DND-41 (cell line): Measurements from ENCODE around the gene LAMB2.

ENCODE experiments used
- ATAC-seq: fragments of 200-7000 bp; cut with Tn5 transposase; 3 replicates; pipeline ENCODE4 v1.9.1; 2021; ENCODE audit warnings: low read depth; ENCODE audit not compliant: insufficient read depth
- DNase-seq: peaks from one replicate; pipeline ENCODE4 v3.0.0-alpha.2; 2020
- H2AFZ ChIP-seq: 2 replicates; pipeline ENCODE4 v1.6.0; 2012; ENCODE audit warnings: low read depth, low read length
- H3K27ac ChIP-seq: 2 replicates; pipeline ENCODE4 v1.5.1; 2012; ENCODE audit warnings: low read length, inconsistent platforms
- H3K27me3 ChIP-seq: fragments of 200-600 bp; sonication (generic); 2 replicates; pipeline ENCODE4 v1.6.0; 2012; ENCODE audit warnings: low read length, mild to moderate bottlenecking, inconsistent platforms; ENCODE audit not compliant: insufficient read depth, poor library complexity
- H3K36me3 ChIP-seq: 2 replicates; pipeline ENCODE4 v1.5.1; 2012; ENCODE audit warnings: low read length, inconsistent platforms; ENCODE audit not compliant: insufficient read depth
- H3K4me1 ChIP-seq: 2 replicates; pipeline ENCODE4 v1.5.1; 2012; ENCODE audit warnings: mild to moderate bottlenecking, low read length; ENCODE audit not compliant: insufficient read depth
- H3K4me2 ChIP-seq: 2 replicates; pipeline ENCODE4 v1.6.0; 2012; ENCODE audit warnings: mild to moderate bottlenecking, moderate library complexity, low read length, inconsistent platforms; ENCODE audit not compliant: insufficient read depth
- H3K4me3 ChIP-seq, 2 experiments: fragments of 200-600 bp in 1 of 2; shearing (Covaris generic) in 1 of 2; 2 replicates each; pipeline ENCODE4 v1.5.1; 2012 to 2016; ENCODE audit warnings: inconsistent platforms in 2 of 2, low read length in 2 of 2, mild to moderate bottlenecking in 2 of 2, low read depth in 1 of 2, moderate library complexity in 1 of 2
- H3K79me2 ChIP-seq: 2 replicates; pipeline ENCODE4 v1.6.0; 2012; ENCODE audit warnings: low read length, inconsistent platforms; ENCODE audit not compliant: insufficient read depth
- H3K9ac ChIP-seq: 2 replicates; pipeline ENCODE4 v1.6.0; 2012; ENCODE audit warnings: low read depth, mild to moderate bottlenecking, inconsistent platforms, low read length, moderate library complexity
- H3K9me3 ChIP-seq: 2 replicates; pipeline ENCODE4 v1.5.1; 2012; ENCODE audit warnings: low read length, moderate library complexity, mild to moderate bottlenecking, inconsistent platforms; ENCODE audit not compliant: insufficient read depth, severe bottlenecking
- H4K20me1 ChIP-seq: 2 replicates; pipeline ENCODE4 v1.6.0; 2012; ENCODE audit warnings: low read length; ENCODE audit not compliant: insufficient read depth
- CTCF ChIP-seq: IDR thresholded peaks from 2 replicates; pipeline ENCODE4 v1.5.1; 2012; ENCODE audit warnings: borderline replicate concordance, low read length, moderate library complexity, mild to moderate bottlenecking; ENCODE audit not compliant: poor library complexity, severe bottlenecking; ENCODE audit errors: extremely low read depth
- EZH2 ChIP-seq: IDR thresholded peaks from 3 replicates; pipeline ENCODE4 v1.6.1; 2012; ENCODE audit warnings: borderline replicate concordance, low read depth, mild to moderate bottlenecking, moderate library complexity, low read length, inconsistent platforms; ENCODE audit not compliant: severe bottlenecking

LAMB2 gene

GRCh38 chr3:49122451-49122850 lies 10.4 kb downstream of the LAMB2 start:
- TF ChIP-seq CTCF (no peak), EZH2 (no peak)
- Histone ChIP-seq H2AFZ (no peak overlapping the region), H3K27ac (no peak overlapping the region), H3K4me1 (peaks cover 23% of the 10 kb centered on the region), H3K36me3 (peaks cover 31% of the 10 kb centered on the region), H3K27me3 (no peaks in the 10 kb centered on the region), H3K4me3 (no peak overlapping the region), H3K79me2 (peaks cover 19% of the 10 kb centered on the region), H3K9ac (no peak overlapping the region), H4K20me1 (peaks cover 6% of the 10 kb centered on the region; the same call in 1 of the 2 replicates), H3K9me3 (no peaks in the 10 kb centered on the region), H3K4me2 (no peak overlapping the region)
- DNase-seq (no peak), ATAC-seq (no peak)

- ATAC-seq (no peak), DNase-seq (no peak)
- Histone ChIP-seq H3K4me1 (peaks cover 23% of the 10 kb centered on the region), H3K36me3 (peaks cover 35% of the 10 kb centered on the region), H3K79me2 (peaks cover 19% of the 10 kb centered on the region), H4K20me1 (peaks cover 6% of the 10 kb centered on the region; the same call in 1 of the 2 replicates), H3K27ac (no peak overlapping the region), H3K9me3 (no peaks in the 10 kb centered on the region), H3K9ac (no peak overlapping the region), H3K4me2 (no peak overlapping the region), H2AFZ (no peak overlapping the region), H3K27me3 (no peaks in the 10 kb centered on the region), H3K4me3 (no peak overlapping the region)
- no peak for TF ChIP-seq CTCF
- TF ChIP-seq EZH2, result no peak
Measured at GRCh38 chr3:49122022-49122421, 10.8 kb downstream of the LAMB2 start.

GRCh38 chr3:49121132-49121736 lies 11.6 kb downstream of the LAMB2 start:
- H2AFZ ChIP-seq, result peak overlapping the region; percentile 76
- H3K79me2 ChIP-seq, result peaks cover 19% of the 10 kb centered on the region
- H3K27ac ChIP-seq, result peak overlapping the region; percentile 69
- peaks cover 23% of the 10 kb centered on the region for H3K4me1 ChIP-seq
- H3K36me3 ChIP-seq, result peaks cover 43% of the 10 kb centered on the region
- H3K9me3 ChIP-seq, result no peaks in the 10 kb centered on the region
- peak overlapping the region in 1 of 2 experiments; percentile 100; a peak in 2 of 4 replicates for H3K4me3 ChIP-seq
- no peaks in the 10 kb centered on the region for H3K27me3 ChIP-seq
- TF ChIP-seq EZH2, result no peak
- TF ChIP-seq CTCF, result no peak
- peak; percentile 22 for DNase-seq
- H3K4me2 ChIP-seq, result peak overlapping the region; percentile 97
- peak overlapping the region; percentile 99 for H3K9ac ChIP-seq
- ATAC-seq, result no peak
- peaks cover 6% of the 10 kb centered on the region; the same call in 1 of the 2 replicates for H4K20me1 ChIP-seq
